ENCODE results near the gene CACNG1. TPM values are rescaled to one million over a fixed set of nuclear protein-coding genes. Genes with fewer than 3 reads are reported as not detected.

The CACNG1 gene
- total and polyA plus RNA-seq, 2 experiments from 2014 or later = not detected

GRCh38 chr17:67058036-67058435 lies 13.7 kb downstream of the CACNG1 start:
- Histone ChIP-seq H3K9me2 (replicated peaks; ENCODE audit: insufficient read depth) (no peaks in the 10 kb centered on the region), H4K20me1 (ENCODE audit: insufficient read depth, poor library complexity, severe bottlenecking) (no peaks in the 10 kb centered on the region), H3K79me2 (no peaks in the 10 kb centered on the region), H3K27ac (no peak overlapping the region), H3K4me1 (ENCODE audit: insufficient read depth) (no peaks in the 10 kb centered on the region), H3K9me3 (ENCODE audit: low read depth) (no peaks in the 10 kb centered on the region), H3K4me3 (no peak overlapping the region), H3K27me3 (no peaks in the 10 kb centered on the region), H3K4me2 (no peak overlapping the region), H2AFZ (no peak overlapping the region), H3K36me3 (replicated peaks; ENCODE audit: insufficient read depth, low read depth) (no peaks in the 10 kb centered on the region)
- no peak for TF ChIP-seq EZH2 (IDR thresholded peaks at IDR 0.05; ENCODE audit: borderline replicate concordance)
- no peak for TF ChIP-seq CTCF (IDR thresholded peaks at IDR 0.05; ENCODE audit: poor library complexity)
- no peak for TF ChIP-seq EZH2phosphoT487 (IDR thresholded peaks at IDR 0.05; ENCODE audit: low read depth, severe bottlenecking, unreplicated experiment)
- DNase-seq (ENCODE audit: low spot score) = no peak
- 96% methylated on average over 8 of the region's 8 CpGs for WGBS (ENCODE audit: low lambda C conversion rate, missing lambda C conversion rate)

- Histone ChIP-seq H3K79me2 (no peaks in the 10 kb centered on the region), H3K4me2 (no peak overlapping the region), H3K9me2 (replicated peaks; ENCODE audit: insufficient read depth) (no peaks in the 10 kb centered on the region), H3K27me3 (no peaks in the 10 kb centered on the region), H3K36me3 (replicated peaks; ENCODE audit: insufficient read depth, low read depth) (no peaks in the 10 kb centered on the region), H4K20me1 (ENCODE audit: insufficient read depth, poor library complexity, severe bottlenecking) (no peaks in the 10 kb centered on the region), H2AFZ (no peak overlapping the region), H3K4me1 (ENCODE audit: insufficient read depth) (no peaks in the 10 kb centered on the region), H3K27ac (no peak overlapping the region), H3K4me3 (no peak overlapping the region), H3K9me3 (ENCODE audit: low read depth) (no peaks in the 10 kb centered on the region)
- TF ChIP-seq EZH2phosphoT487 (IDR thresholded peaks at IDR 0.05; ENCODE audit: low read depth, severe bottlenecking, unreplicated experiment) = no peak
- no peak for TF ChIP-seq CTCF (IDR thresholded peaks at IDR 0.05; ENCODE audit: poor library complexity)
- no peak for TF ChIP-seq EZH2 (IDR thresholded peaks at IDR 0.05; ENCODE audit: borderline replicate concordance)
- DNase-seq (ENCODE audit: low spot score) = no peak
- WGBS (ENCODE audit: low lambda C conversion rate, missing lambda C conversion rate) = 94% methylated on average over 6 of the region's 6 CpGs
These were observed 15.0 kb downstream of the CACNG1 start for GRCh38 chr17:67059372-67059771.

- H3K9me3 ChIP-seq (ENCODE audit: low read depth) = no peaks in the 10 kb centered on the region
- H3K36me3 ChIP-seq (replicated peaks; ENCODE audit: insufficient read depth, low read depth) = no peaks in the 10 kb centered on the region
- DNase-seq (ENCODE audit: low spot score) = no peak
- no peaks in the 10 kb centered on the region for H3K4me1 ChIP-seq (ENCODE audit: insufficient read depth)
- H3K27me3 ChIP-seq = no peaks in the 10 kb centered on the region
- H2AFZ ChIP-seq = no peak overlapping the region
- no peak overlapping the region for H3K4me3 ChIP-seq
- 70% methylated on average over 6 of the region's 6 CpGs for WGBS (ENCODE audit: low lambda C conversion rate, missing lambda C conversion rate)
- H3K27ac ChIP-seq = no peak overlapping the region
- no peaks in the 10 kb centered on the region for H3K79me2 ChIP-seq
- no peaks in the 10 kb centered on the region for H4K20me1 ChIP-seq (ENCODE audit: insufficient read depth, poor library complexity, severe bottlenecking)
- no peaks in the 10 kb centered on the region for H3K9me2 ChIP-seq (replicated peaks; ENCODE audit: insufficient read depth)
- TF ChIP-seq EZH2 (IDR thresholded peaks at IDR 0.05; ENCODE audit: borderline replicate concordance) = no peak
- TF ChIP-seq EZH2phosphoT487 (IDR thresholded peaks at IDR 0.05; ENCODE audit: low read depth, severe bottlenecking, unreplicated experiment) = no peak
- no peak for TF ChIP-seq CTCF (IDR thresholded peaks at IDR 0.05; ENCODE audit: poor library complexity)
- no peak overlapping the region for H3K4me2 ChIP-seq
These were observed 18.8 kb downstream of the CACNG1 start for GRCh38 chr17:67063141-67063540.

GRCh38 chr17:67066717-67067116 lies 22.4 kb downstream of the CACNG1 start:
- Histone ChIP-seq H3K27me3 (no peaks in the 10 kb centered on the region), H3K9me2 (replicated peaks; ENCODE audit: insufficient read depth) (no peaks in the 10 kb centered on the region), H4K20me1 (ENCODE audit: insufficient read depth, poor library complexity, severe bottlenecking) (no peaks in the 10 kb centered on the region), H3K4me2 (no peak overlapping the region), H3K9me3 (ENCODE audit: low read depth) (no peaks in the 10 kb centered on the region), H3K27ac (no peak overlapping the region), H3K4me3 (no peak overlapping the region), H3K36me3 (replicated peaks; ENCODE audit: insufficient read depth, low read depth) (no peaks in the 10 kb centered on the region), H3K4me1 (ENCODE audit: insufficient read depth) (no peaks in the 10 kb centered on the region), H3K79me2 (no peaks in the 10 kb centered on the region), H2AFZ (no peak overlapping the region)
- TF ChIP-seq CTCF (IDR thresholded peaks at IDR 0.05; ENCODE audit: poor library complexity) (no peak), EZH2 (IDR thresholded peaks at IDR 0.05; ENCODE audit: borderline replicate concordance) (no peak), EZH2phosphoT487 (IDR thresholded peaks at IDR 0.05; ENCODE audit: low read depth, severe bottlenecking, unreplicated experiment) (no peak)
- WGBS (ENCODE audit: low lambda C conversion rate, missing lambda C conversion rate) = 31% methylated on average over 2 of the region's 2 CpGs
- no peak for DNase-seq (ENCODE audit: low spot score)

Data from hepatocyte (in vitro differentiated cells).